Measurements from ENCODE around the gene TDRKH.

Gene TDRKH

GRCh38 chr1:151837884-151838221 lies 47.6 kb upstream of the TDRKH start:
- peak overlapping the region; percentile 83 for H3K9ac ChIP-seq (ENCODE audit: low read length)
- H2BK15ac ChIP-seq (replicated peaks; ENCODE audit: low read depth) = no peak overlapping the region
- H3K56ac ChIP-seq (ENCODE audit: low read length) = peak overlapping the region; percentile 85
- no peak overlapping the region for H4K5ac ChIP-seq (ENCODE audit: low read length)
- no peaks in the 10 kb centered on the region for H3K4me1 ChIP-seq (ENCODE audit: control insufficient read depth, low read depth, low read length)
- H3K36me3 ChIP-seq (ENCODE audit: control insufficient read depth, insufficient read depth, low read length) = no peaks in the 10 kb centered on the region
- no peak overlapping the region for H2BK5ac ChIP-seq (ENCODE audit: low read length)
- H3K4ac ChIP-seq (ENCODE audit: low read depth, low read length) = peak overlapping the region; percentile 75
- no peak for DNase-seq
- no peak overlapping the region for H2BK120ac ChIP-seq (ENCODE audit: low read depth, low read length)
- peak overlapping the region; percentile 19 for H3K4me2 ChIP-seq (ENCODE audit: low read length)
- peak overlapping the region; percentile 75 for H3K18ac ChIP-seq (ENCODE audit: low read length)
- H3K23ac ChIP-seq (ENCODE audit: low read length) = peak overlapping the region; percentile 33
- H3K79me1 ChIP-seq (ENCODE audit: low read length) = no peaks in the 10 kb centered on the region
- H2AK5ac ChIP-seq (ENCODE audit: low read length) = no peak overlapping the region
- H3K79me2 ChIP-seq (ENCODE audit: control insufficient read depth, insufficient read depth, low read length) = no peaks in the 10 kb centered on the region
- H4K8ac ChIP-seq (ENCODE audit: low read depth, low read length) = peak overlapping the region; percentile 3
- H3K27ac ChIP-seq (ENCODE audit: low read depth, low read length) = no peak overlapping the region
- H3K4me3 ChIP-seq (ENCODE audit: low read length) = no peak overlapping the region
- no peaks in the 10 kb centered on the region for H3K27me3 ChIP-seq (ENCODE audit: insufficient read depth, low read length, poor library complexity)
- no CpG with 5 or more reads among the region's 26 CpGs for whole genome bisulfite sequencing (ENCODE audit: extremely low coverage, insufficient coverage, low lambda C conversion rate)

GRCh38 chr1:151837197-151837596 lies 46.9 kb upstream of the TDRKH start:
- no peak overlapping the region for H3K56ac ChIP-seq (ENCODE audit: low read length)
- no peak overlapping the region for H2BK15ac ChIP-seq (replicated peaks; ENCODE audit: low read depth)
- H2BK5ac ChIP-seq (ENCODE audit: low read length) = no peak overlapping the region
- WGBS (ENCODE audit: extremely low coverage, insufficient coverage, low lambda C conversion rate) = no CpG with 5 or more reads among the region's 3 CpGs
- H3K4me3 ChIP-seq (ENCODE audit: low read length) = no peak overlapping the region
- no peak overlapping the region for H4K5ac ChIP-seq (ENCODE audit: low read length)
- H3K4ac ChIP-seq (ENCODE audit: low read depth, low read length) = no peak overlapping the region
- no peaks in the 10 kb centered on the region for H3K36me3 ChIP-seq (ENCODE audit: control insufficient read depth, insufficient read depth, low read length)
- DNase-seq = no peak
- H4K8ac ChIP-seq (ENCODE audit: low read depth, low read length) = no peak overlapping the region
- H3K27me3 ChIP-seq (ENCODE audit: insufficient read depth, low read length, poor library complexity) = no peaks in the 10 kb centered on the region
- no peak overlapping the region for H3K23ac ChIP-seq (ENCODE audit: low read length)
- no peak overlapping the region for H3K27ac ChIP-seq (ENCODE audit: low read depth, low read length)
- H3K4me1 ChIP-seq (ENCODE audit: control insufficient read depth, low read depth, low read length) = no peaks in the 10 kb centered on the region
- H3K79me2 ChIP-seq (ENCODE audit: control insufficient read depth, insufficient read depth, low read length) = no peaks in the 10 kb centered on the region
- H3K4me2 ChIP-seq (ENCODE audit: low read length) = no peak overlapping the region
- H3K9ac ChIP-seq (ENCODE audit: low read length) = no peak overlapping the region
- no peak overlapping the region for H2BK120ac ChIP-seq (ENCODE audit: low read depth, low read length)
- no peaks in the 10 kb centered on the region for H3K79me1 ChIP-seq (ENCODE audit: low read length)
- no peak overlapping the region for H3K18ac ChIP-seq (ENCODE audit: low read length)
- no peak overlapping the region for H2AK5ac ChIP-seq (ENCODE audit: low read length)

- no peak overlapping the region for H3K18ac ChIP-seq (ENCODE audit: low read length)
- H3K27ac ChIP-seq (ENCODE audit: low read depth, low read length) = no peak overlapping the region
- DNase-seq = no peak
- no peak overlapping the region for H2BK5ac ChIP-seq (ENCODE audit: low read length)
- peaks cover 3% of the 10 kb centered on the region for H3K4me1 ChIP-seq (ENCODE audit: control insufficient read depth, low read depth, low read length)
- no peak overlapping the region for H3K23ac ChIP-seq (ENCODE audit: low read length)
- no peaks in the 10 kb centered on the region for H3K27me3 ChIP-seq (ENCODE audit: insufficient read depth, low read length, poor library complexity)
- H2AK5ac ChIP-seq (ENCODE audit: low read length) = no peak overlapping the region
- no peak overlapping the region for H2BK15ac ChIP-seq (replicated peaks; ENCODE audit: low read depth)
- no peak overlapping the region for H2BK120ac ChIP-seq (ENCODE audit: low read depth, low read length)
- H3K79me2 ChIP-seq (ENCODE audit: control insufficient read depth, insufficient read depth, low read length) = no peaks in the 10 kb centered on the region
- no peak overlapping the region for H3K56ac ChIP-seq (ENCODE audit: low read length)
- no peak overlapping the region for H3K4ac ChIP-seq (ENCODE audit: low read depth, low read length)
- no peak overlapping the region for H3K4me3 ChIP-seq (ENCODE audit: low read length)
- no peaks in the 10 kb centered on the region for H3K36me3 ChIP-seq (ENCODE audit: control insufficient read depth, insufficient read depth, low read length)
- no CpG with 5 or more reads among the region's 7 CpGs for WGBS (ENCODE audit: extremely low coverage, insufficient coverage, low lambda C conversion rate)
- no peak overlapping the region for H4K5ac ChIP-seq (ENCODE audit: low read length)
- H3K4me2 ChIP-seq (ENCODE audit: low read length) = no peak overlapping the region
- no peaks in the 10 kb centered on the region for H3K79me1 ChIP-seq (ENCODE audit: low read length)
- no peak overlapping the region for H4K8ac ChIP-seq (ENCODE audit: low read depth, low read length)
- no peak overlapping the region for H3K9ac ChIP-seq (ENCODE audit: low read length)
Measured at GRCh38 chr1:151835596-151835995, 45.3 kb upstream of the TDRKH start.

- Histone ChIP-seq H3K27me3 (ENCODE audit: insufficient read depth, low read length, poor library complexity) (no peaks in the 10 kb centered on the region), H4K5ac (ENCODE audit: low read length) (no peak overlapping the region), H3K27ac (ENCODE audit: low read depth, low read length) (no peak overlapping the region), H3K4me2 (ENCODE audit: low read length) (no peak overlapping the region), H3K23ac (ENCODE audit: low read length) (no peak overlapping the region), H2BK5ac (ENCODE audit: low read length) (no peak overlapping the region), H3K36me3 (ENCODE audit: control insufficient read depth, insufficient read depth, low read length) (no peaks in the 10 kb centered on the region), H3K79me2 (ENCODE audit: control insufficient read depth, insufficient read depth, low read length) (no peaks in the 10 kb centered on the region), H3K9ac (ENCODE audit: low read length) (no peak overlapping the region), H3K79me1 (ENCODE audit: low read length) (no peaks in the 10 kb centered on the region), H2BK15ac (replicated peaks; ENCODE audit: low read depth) (no peak overlapping the region), H3K4me1 (ENCODE audit: control insufficient read depth, low read depth, low read length) (peaks cover 15% of the 10 kb centered on the region), H3K4me3 (ENCODE audit: low read length) (no peak overlapping the region), H3K56ac (ENCODE audit: low read length) (no peak overlapping the region), H3K4ac (ENCODE audit: low read depth, low read length) (no peak overlapping the region), H2BK120ac (ENCODE audit: low read depth, low read length) (no peak overlapping the region), H3K18ac (ENCODE audit: low read length) (no peak overlapping the region), H2AK5ac (ENCODE audit: low read length) (no peak overlapping the region), H4K8ac (ENCODE audit: low read depth, low read length) (no peak overlapping the region)
- no peak for DNase-seq
- no CpG with 5 or more reads among the region's 3 CpGs for WGBS (ENCODE audit: extremely low coverage, insufficient coverage, low lambda C conversion rate)
Measured at GRCh38 chr1:151834239-151834638, 43.9 kb upstream of the TDRKH start.

- Histone ChIP-seq H2AK5ac (ENCODE audit: low read length) (no peak overlapping the region), H2BK5ac (ENCODE audit: low read length) (no peak overlapping the region), H3K79me2 (ENCODE audit: control insufficient read depth, insufficient read depth, low read length) (no peaks in the 10 kb centered on the region), H3K4me1 (ENCODE audit: control insufficient read depth, low read depth, low read length) (peaks cover 19% of the 10 kb centered on the region), H2BK120ac (ENCODE audit: low read depth, low read length) (no peak overlapping the region), H3K4me3 (ENCODE audit: low read length) (no peak overlapping the region), H2BK15ac (replicated peaks; ENCODE audit: low read depth) (no peak overlapping the region), H3K79me1 (ENCODE audit: low read length) (no peaks in the 10 kb centered on the region), H4K8ac (ENCODE audit: low read depth, low read length) (no peak overlapping the region), H3K4me2 (ENCODE audit: low read length) (no peak overlapping the region), H3K18ac (ENCODE audit: low read length) (no peak overlapping the region), H3K9ac (ENCODE audit: low read length) (no peak overlapping the region), H3K23ac (ENCODE audit: low read length) (no peak overlapping the region), H3K4ac (ENCODE audit: low read depth, low read length) (no peak overlapping the region), H4K5ac (ENCODE audit: low read length) (no peak overlapping the region), H3K56ac (ENCODE audit: low read length) (no peak overlapping the region), H3K27me3 (ENCODE audit: insufficient read depth, low read length, poor library complexity) (no peaks in the 10 kb centered on the region), H3K36me3 (ENCODE audit: control insufficient read depth, insufficient read depth, low read length) (no peaks in the 10 kb centered on the region), H3K27ac (ENCODE audit: low read depth, low read length) (no peak overlapping the region)
- WGBS (ENCODE audit: extremely low coverage, insufficient coverage, low lambda C conversion rate) = no CpG with 5 or more reads among the region's 8 CpGs
- no peak for DNase-seq
Measured at GRCh38 chr1:151833172-151833900, 43.0 kb upstream of the TDRKH start.
